Body of pancreas (tissue), 4 donors: ENCODE measurements around the gene KBTBD8. TPM values are rescaled to one million over a fixed set of nuclear protein-coding genes. Genes with fewer than 3 reads are reported as not detected.

Source experiments
- ATAC-seq: fragments of 150-250 bp; one replicate; pipeline ENCODE4 v1.9.1; 2016
- DNase-seq, 4 donors: peaks; one replicate each; pipeline ENCODE4 v3.0.0-alpha.2; 2019
- H3K27ac ChIP-seq, 4 donors: fragments of 200-600 bp; sonication (generic); 1 replicate in 3 of 4; 2 replicates in 1 of 4; pipeline versions ENCODE4 v1.5.1 to v1.6.1; 2016 to 2019; ENCODE audit warnings: mild to moderate bottlenecking in 1 of 4, mixed read lengths in 1 of 4, moderate library complexity in 1 of 4
- H3K27me3 ChIP-seq, 2 donors: fragments of 200-600 bp; sonication (generic); one replicate each; pipeline ENCODE4 v1.6.0; 2016; ENCODE audit warnings: mild to moderate bottlenecking in 1 of 2
- H3K36me3 ChIP-seq, 2 donors: fragments of 200-600 bp; sonication (generic); replicated peaks in 1 of 2; 2 replicates each; pipeline ENCODE4 v1.5.1; 2016; ENCODE audit warnings: low read depth in 2 of 2; ENCODE audit not compliant: insufficient read depth in 1 of 2
- H3K4me1 ChIP-seq: fragments of 200-600 bp; sonication (generic); one replicate; pipeline ENCODE4 v1.6.0; 2016
- H3K4me3 ChIP-seq, 2 donors: fragments of 200-600 bp; sonication (generic); 1 replicate in 1 of 2; 2 replicates in 1 of 2; pipeline ENCODE4 v1.5.1; 2016 to 2019
- H3K9me3 ChIP-seq, 3 donors: fragments of 200-600 bp; sonication (generic); 1 replicate in 2 of 3; 2 replicates in 1 of 3; pipeline ENCODE4 v1.5.1; 2016
- POLR2A ChIP-seq, 3 donors: fragments of 450-650 bp; IDR thresholded peaks; one replicate each; pipeline ENCODE4 v1.6.1; 2016; ENCODE audit warnings: antibody characterized with exemption in 3 of 3, mild to moderate bottlenecking in 2 of 3
- WGBS, 2 donors: methylation state at CpG; one replicate each; pipeline ENCODE4 v1.1.5; 2017; 5-methylcytosine and 5-hydroxymethylcytosine counted together
- intact Hi-C: fragments of 100-400 bp; cut with DNase I; formaldehyde crosslinking; loops from one replicate; pipeline ENCODE4 v1.15.1; 2023
- total RNA-seq, 2 donors: library from RNA; depleted of rRNA; stranded (reverse); fragments of >200 nt; gene quantifications; one replicate each; pipeline ENCODE4 v1.1.0, GENCODE V29; 2016
- TF ChIP-seq, protein P1 (sequence below), 7 experiments: fragments of 450-650 bp in 4 of 7; fragments of 200-600 bp in 3 of 7; sonication (generic) in 3 of 7; IDR thresholded peaks; one replicate each; pipeline ENCODE4 v1.5.1; 2016 to 2019; ENCODE audit warnings: antibody characterized with exemption in 7 of 7

KBTBD8 gene
- total RNA-seq, 2 donors from 2014 or later = 0.78 TPM; not detected in 1

DNA sequence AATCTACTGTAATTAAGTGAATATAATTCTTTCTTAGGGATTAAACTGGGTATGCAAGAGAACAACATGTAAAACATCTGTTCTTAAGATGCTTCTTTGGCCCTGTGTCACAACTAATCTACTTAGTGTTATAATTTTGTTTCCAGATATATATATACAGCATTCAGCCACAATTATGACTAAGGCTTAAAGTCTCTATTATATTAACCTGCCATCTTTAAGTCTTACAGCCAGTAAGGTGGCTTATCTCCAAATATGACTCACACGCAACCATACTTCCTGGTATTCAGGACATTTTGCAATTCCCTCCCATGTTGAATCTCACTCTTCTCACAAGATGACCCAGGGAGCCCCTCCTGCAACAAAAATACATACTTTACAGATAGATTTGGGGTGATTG lies 6.6 kb upstream of the KBTBD8 start:
- Histone ChIP-seq H3K4me3 (no peak overlapping the region), H3K27me3 (no peaks in the 10 kb centered on the region), H3K4me1 (no peaks in the 10 kb centered on the region), H3K27ac (no peak overlapping the region), H3K9me3 (no peaks in the 10 kb centered on the region), H3K36me3 (no peaks in the 10 kb centered on the region)
- 70 to 77% methylated on average over 1 of the region's 1 CpG for WGBS, 2 donors
- ATAC-seq = no peak
- TF ChIP-seq, protein P1, sequence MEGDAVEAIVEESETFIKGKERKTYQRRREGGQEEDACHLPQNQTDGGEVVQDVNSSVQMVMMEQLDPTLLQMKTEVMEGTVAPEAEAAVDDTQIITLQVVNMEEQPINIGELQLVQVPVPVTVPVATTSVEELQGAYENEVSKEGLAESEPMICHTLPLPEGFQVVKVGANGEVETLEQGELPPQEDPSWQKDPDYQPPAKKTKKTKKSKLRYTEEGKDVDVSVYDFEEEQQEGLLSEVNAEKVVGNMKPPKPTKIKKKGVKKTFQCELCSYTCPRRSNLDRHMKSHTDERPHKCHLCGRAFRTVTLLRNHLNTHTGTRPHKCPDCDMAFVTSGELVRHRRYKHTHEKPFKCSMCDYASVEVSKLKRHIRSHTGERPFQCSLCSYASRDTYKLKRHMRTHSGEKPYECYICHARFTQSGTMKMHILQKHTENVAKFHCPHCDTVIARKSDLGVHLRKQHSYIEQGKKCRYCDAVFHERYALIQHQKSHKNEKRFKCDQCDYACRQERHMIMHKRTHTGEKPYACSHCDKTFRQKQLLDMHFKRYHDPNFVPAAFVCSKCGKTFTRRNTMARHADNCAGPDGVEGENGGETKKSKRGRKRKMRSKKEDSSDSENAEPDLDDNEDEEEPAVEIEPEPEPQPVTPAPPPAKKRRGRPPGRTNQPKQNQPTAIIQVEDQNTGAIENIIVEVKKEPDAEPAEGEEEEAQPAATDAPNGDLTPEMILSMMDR (IDR thresholded peaks at IDR 0.05) = no peak
- no peak for TF ChIP-seq POLR2A (IDR thresholded peaks at IDR 0.05)
- no peak for DNase-seq
- intact Hi-C loops = no loop called here

DNA sequence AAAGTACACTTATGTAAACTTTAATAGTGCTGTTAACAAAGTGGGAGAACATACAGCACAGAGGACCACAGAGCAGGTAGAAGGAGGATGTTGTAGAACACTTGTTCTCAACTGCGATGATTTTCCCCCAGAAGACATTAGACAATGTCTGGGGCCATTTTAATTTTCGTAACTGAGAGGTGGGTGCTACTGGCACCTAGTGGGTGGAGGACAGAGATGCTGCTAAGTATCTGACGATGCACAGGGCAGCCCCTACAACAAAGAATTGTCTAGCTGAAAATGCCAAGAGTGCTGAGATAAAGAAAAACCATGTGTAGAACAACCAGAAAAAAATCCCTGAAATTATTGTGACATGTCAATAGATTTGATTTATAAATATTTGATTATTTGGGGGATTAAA lies 5.0 kb upstream of the KBTBD8 start:
- no peaks in the 10 kb centered on the region for H3K27me3 ChIP-seq
- ATAC-seq = no peak
- 63 to 79% methylated on average over 3 of the region's 3 CpGs for WGBS, 2 donors
- no peak overlapping the region for H3K4me3 ChIP-seq
- H3K9me3 ChIP-seq = no peaks in the 10 kb centered on the region
- TF ChIP-seq, protein P1 (IDR thresholded peaks at IDR 0.05) = no peak
- no peak for DNase-seq
- H3K4me1 ChIP-seq = no peaks in the 10 kb centered on the region
- no peak overlapping the region for H3K27ac ChIP-seq
- intact Hi-C loops = no loop called here
- no peaks in the 10 kb centered on the region for H3K36me3 ChIP-seq

DNA sequence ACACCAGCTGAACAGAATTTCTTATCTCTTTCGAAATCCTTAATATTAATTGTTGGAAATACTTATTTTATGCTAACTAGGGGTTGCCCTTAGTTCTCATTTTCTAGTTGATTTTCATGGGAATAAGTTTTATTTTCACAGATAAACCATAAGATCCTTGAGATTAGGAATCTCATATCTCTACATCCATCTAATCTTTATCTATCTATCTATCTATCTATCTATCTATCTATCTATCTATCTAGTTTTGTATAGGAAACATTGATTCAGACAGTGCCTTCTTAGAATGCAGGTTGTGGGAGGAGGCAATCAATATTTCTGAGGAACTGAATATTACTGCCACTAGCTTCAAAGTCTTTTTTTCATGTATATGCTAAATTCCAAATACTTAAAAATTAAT lies 3.5 kb upstream of the KBTBD8 start:
- no peaks in the 10 kb centered on the region for H3K36me3 ChIP-seq
- H3K27me3 ChIP-seq = no peaks in the 10 kb centered on the region
- no peak for ATAC-seq
- H3K27ac ChIP-seq = no peak overlapping the region
- no peaks in the 10 kb centered on the region for H3K9me3 ChIP-seq
- H3K4me3 ChIP-seq = no peak overlapping the region
- no peak for TF ChIP-seq POLR2A (IDR thresholded peaks at IDR 0.05)
- TF ChIP-seq, protein P1 (IDR thresholded peaks at IDR 0.05) = no peak
- 71 to 74% methylated on average over 1 of the region's 1 CpG for WGBS, 2 donors
- intact Hi-C loops = no loop called here
- peaks cover 7% of the 10 kb centered on the region for H3K4me1 ChIP-seq
- no peak for DNase-seq

DNA sequence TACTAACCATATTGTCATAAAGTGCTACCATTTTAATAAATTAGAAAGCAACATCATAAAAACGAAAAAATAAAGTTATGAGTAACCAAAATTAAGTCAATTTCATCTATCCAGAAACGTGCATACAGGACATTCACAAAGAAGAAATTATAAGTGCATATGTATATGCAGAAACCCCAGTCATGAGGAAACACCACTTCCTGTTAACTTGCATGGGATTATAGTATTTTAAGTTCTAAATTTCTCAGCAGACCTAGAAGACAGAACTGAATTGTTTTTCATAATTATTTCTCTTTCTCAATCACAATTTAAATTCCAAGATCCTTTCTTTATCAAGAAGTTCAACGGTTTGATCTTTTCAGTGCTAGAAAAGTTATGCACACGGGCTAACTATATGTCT lies 1.4 kb upstream of the KBTBD8 start:
- ATAC-seq (no peak), DNase-seq (no peak)
- Histone ChIP-seq H3K4me3 (no peak overlapping the region), H3K27ac (no peak overlapping the region), H3K9me3 (no peaks in the 10 kb centered on the region), H3K36me3 (no peaks in the 10 kb centered on the region), H3K4me1 (peaks cover 7% of the 10 kb centered on the region), H3K27me3 (no peaks in the 10 kb centered on the region)
- intact Hi-C loops = no loop called here
- TF ChIP-seq, protein P1 (IDR thresholded peaks at IDR 0.05) = no peak
- no peak for TF ChIP-seq POLR2A (IDR thresholded peaks at IDR 0.05)
- WGBS, 2 donors = 43 to 44% methylated on average over 4 of the region's 4 CpGs

DNA sequence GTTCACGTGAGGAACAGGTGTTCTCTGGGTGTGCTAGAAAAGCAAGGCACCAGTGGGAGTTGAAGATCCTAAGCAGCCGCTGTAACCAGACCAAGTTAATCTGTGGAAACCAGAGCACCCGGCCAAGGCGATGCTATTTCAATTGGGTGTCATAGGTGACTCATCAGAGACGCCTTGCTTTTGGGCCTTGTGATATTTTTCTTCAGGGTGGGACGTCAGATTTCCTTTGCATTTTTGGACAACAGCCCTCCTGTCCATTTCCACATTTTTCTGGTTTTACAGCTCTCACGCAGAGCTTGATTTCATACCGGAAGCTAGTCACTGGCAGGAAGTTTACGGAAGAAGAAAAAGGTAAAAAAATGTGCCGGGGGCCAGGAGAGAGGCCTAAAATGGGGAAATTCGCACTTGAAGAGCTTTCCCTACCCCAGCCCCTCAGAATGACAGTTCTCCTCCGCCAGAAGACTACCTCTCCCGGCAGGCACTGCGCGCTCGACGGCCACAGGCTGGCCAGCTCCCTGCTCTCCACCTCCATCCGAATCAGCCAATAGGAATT lies 471 bp upstream of the KBTBD8 start:
- no peaks in the 10 kb centered on the region for H3K36me3 ChIP-seq
- 5 to 9% methylated on average over 15 to 18 of the region's 18 CpGs for WGBS, 2 donors
- no peak overlapping the region for H3K4me3 ChIP-seq
- H3K4me1 ChIP-seq = peaks cover 7% of the 10 kb centered on the region
- H3K27me3 ChIP-seq = no peaks in the 10 kb centered on the region
- no peaks in the 10 kb centered on the region for H3K9me3 ChIP-seq
- ATAC-seq (no peak), DNase-seq (peak in 2 of 4 donors; percentile 3 to 17)
- TF ChIP-seq, protein P1 (IDR thresholded peaks at IDR 0.05) = no peak
- TF ChIP-seq POLR2A (IDR thresholded peaks at IDR 0.05) = no peak
- intact Hi-C loops = no loop called here
- H3K27ac ChIP-seq = peak overlapping the region in 1 of 4 donors; percentile 71
